H1 (cell line): ENCODE data around the gene XRRA1. TPM values are rescaled to one million over a fixed set of nuclear protein-coding genes. Genes with fewer than 3 reads are reported as not detected.

ENCODE experiments used
- CTCF ChIA-PET: fragments of 300-600 bp; sonication (Branson Sonifier 250); formaldehyde crosslinking; loops from one replicate; lab custom pipeline; 2021; ENCODE audit not compliant: partially characterized antibody; lab: Charles Lee
- POLR2A ChIA-PET: fragments of 300-600 bp; sonication (Branson Sonifier 250); formaldehyde crosslinking; loops from one replicate; lab custom pipeline; 2021; ENCODE audit warnings: inconsistent platforms; ENCODE audit not compliant: partially characterized antibody; lab: Charles Lee
- DNase-seq, 2 experiments: peaks; one replicate each; pipeline versions ENCODE4 v3.0.0 to v3.0.0-alpha.2; 2010 to 2022; ENCODE audit warnings: low spot score in 2 of 2, low read depth in 1 of 2, mixed read lengths in 1 of 2
- FAIRE-seq: peaks from 2 replicates; lab custom pipeline; 2011; peaks lifted over from hg19 to GRCh38; lab: Jason Lieb, UNC
- H2AFZ ChIP-seq: 2 replicates; pipeline ENCODE4 v1.8.1; 2012; ENCODE audit warnings: low read length, inconsistent platforms
- H2AK5ac ChIP-seq: 2 replicates; pipeline ENCODE4 v1.6.1; 2013; ENCODE audit warnings: low read depth, low read length
- H2BK120ac ChIP-seq: replicated peaks from 2 replicates; pipeline ENCODE3; 2013; ENCODE audit warnings: low read depth, low read length, inconsistent platforms
- H2BK12ac ChIP-seq: 2 replicates; pipeline ENCODE4 v1.6.1; 2013; ENCODE audit warnings: low read depth, low read length
- H2BK15ac ChIP-seq: 2 replicates; pipeline ENCODE4 v1.6.1; 2013; ENCODE audit warnings: low read length
- H2BK20ac ChIP-seq: 2 replicates; pipeline ENCODE4 v1.6.1; 2013; ENCODE audit warnings: low read length
- H2BK5ac ChIP-seq: 2 replicates; pipeline ENCODE4 v1.6.1; 2013; ENCODE audit warnings: low read depth, low read length
- H3K14ac ChIP-seq: 2 replicates; pipeline ENCODE4 v1.6.1; 2013; ENCODE audit warnings: inconsistent platforms; ENCODE audit not compliant: insufficient read length
- H3K18ac ChIP-seq: 2 replicates; pipeline ENCODE4 v1.6.1; 2013; ENCODE audit warnings: low read length; ENCODE audit errors: extremely low read depth
- H3K23ac ChIP-seq: 2 replicates; pipeline ENCODE4 v1.6.1; 2013; ENCODE audit warnings: inconsistent platforms; ENCODE audit not compliant: insufficient read length
- H3K23me2 ChIP-seq: 2 replicates; pipeline ENCODE4 v1.6.1; 2013; ENCODE audit warnings: low read depth, low read length
- H3K27ac ChIP-seq: 2 replicates; pipeline ENCODE4 v1.6.1; 2011; ENCODE audit warnings: low read depth, low read length, inconsistent platforms
- H3K27me3 ChIP-seq, 4 experiments: replicated peaks in 1 of 4; 1 replicate in 1 of 4; 2 replicates in 3 of 4; pipeline versions ENCODE4 v1.6.1 to v1.8.1; 2011 to 2013; ENCODE audit warnings: low read length in 3 of 4, mild to moderate bottlenecking in 3 of 4, inconsistent platforms in 2 of 4, mixed read lengths in 2 of 4, moderate library complexity in 1 of 4; ENCODE audit not compliant: control insufficient read depth in 3 of 4, insufficient read depth in 3 of 4; ENCODE audit errors: extremely low read depth in 1 of 4
- H3K36me3 ChIP-seq, 4 experiments: 2 replicates each; pipeline versions ENCODE4 v1.6.1 to v1.8.1; 2011 to 2013; ENCODE audit warnings: mild to moderate bottlenecking in 4 of 4, low read length in 3 of 4, moderate library complexity in 2 of 4, control low read depth in 1 of 4, inconsistent platforms in 1 of 4; ENCODE audit not compliant: insufficient read depth in 4 of 4, control insufficient read depth in 2 of 4
- H3K4ac ChIP-seq: replicated peaks from 2 replicates; pipeline ENCODE3; 2013; ENCODE audit warnings: low read length, low read depth, mixed read lengths, inconsistent platforms; ENCODE audit not compliant: insufficient read length
- H3K4me1 ChIP-seq, 4 experiments: replicated peaks in 1 of 4; 1 replicate in 1 of 4; 2 replicates in 3 of 4; pipeline versions ENCODE4 v1.6.1 to v1.8.1; 2011 to 2013; ENCODE audit warnings: low read length in 3 of 4, inconsistent platforms in 2 of 4, mixed read lengths in 1 of 4; ENCODE audit not compliant: insufficient read depth in 4 of 4, control insufficient read depth in 3 of 4
- H3K4me2 ChIP-seq, 2 experiments: 2 replicates each; pipeline versions ENCODE4 v1.6.1 to v1.8.1; 2011 to 2013; ENCODE audit warnings: low read depth in 2 of 2, low read length in 2 of 2, control low read depth in 1 of 2, inconsistent platforms in 1 of 2, mild to moderate bottlenecking in 1 of 2; ENCODE audit not compliant: insufficient read depth in 1 of 2
- H3K4me3 ChIP-seq, 4 experiments: fragments of 200-600, 300-600 bp in 1 of 4; sonication (generic), shearing (Covaris generic), sonication (Bioruptor Twin) in 1 of 4; 2 replicates each; pipeline versions ENCODE4 v1.5.1 to v1.8.1; 2011 to 2016; ENCODE audit warnings: low read length in 4 of 4, low read depth in 3 of 4, control low read depth in 2 of 4, inconsistent platforms in 2 of 4, mild to moderate bottlenecking in 2 of 4, mixed read lengths in 1 of 4, moderate library complexity in 1 of 4; ENCODE audit not compliant: insufficient read depth in 2 of 4; ENCODE audit errors: extremely low read depth in 1 of 4
- H3K56ac ChIP-seq: replicated peaks from 2 replicates; pipeline ENCODE3; 2013; ENCODE audit warnings: low read depth, mild to moderate bottlenecking, mixed read lengths, low read length, inconsistent platforms; ENCODE audit not compliant: insufficient read length
- H3K79me1 ChIP-seq: 2 replicates; pipeline ENCODE4 v1.6.1; 2013; ENCODE audit warnings: low read depth, low read length, control low read depth
- H3K79me2 ChIP-seq, 2 experiments: 2 replicates each; pipeline versions ENCODE4 v1.6.1 to v1.8.1; 2012 to 2013; ENCODE audit warnings: low read length in 2 of 2, mild to moderate bottlenecking in 2 of 2, inconsistent platforms in 1 of 2; ENCODE audit not compliant: insufficient read depth in 2 of 2, control insufficient read depth in 1 of 2
- H3K9ac ChIP-seq, 4 experiments: replicated peaks in 1 of 4; 1 replicate in 1 of 4; 2 replicates in 3 of 4; pipeline versions ENCODE4 v1.6.1 to v1.8.1; 2011 to 2013; ENCODE audit warnings: low read depth in 3 of 4, low read length in 3 of 4, control low read depth in 2 of 4, mild to moderate bottlenecking in 2 of 4, moderate library complexity in 2 of 4, inconsistent platforms in 1 of 4; ENCODE audit errors: extremely low read depth in 1 of 4
- H3K9me3 ChIP-seq, 2 experiments: 2 replicates each; pipeline versions ENCODE4 v1.6.1 to v1.8.1; 2012 to 2013; ENCODE audit warnings: mild to moderate bottlenecking in 2 of 2, moderate library complexity in 2 of 2, control low read depth in 1 of 2, inconsistent platforms in 1 of 2, low read depth in 1 of 2, low read length in 1 of 2, mixed read lengths in 1 of 2; ENCODE audit not compliant: insufficient read depth in 2 of 2
- H4K20me1 ChIP-seq, 2 experiments: replicated peaks in 1 of 2; 2 replicates each; pipeline versions ENCODE3 to v1.8.1; 2011 to 2013; ENCODE audit warnings: inconsistent platforms in 2 of 2, low read length in 2 of 2, mild to moderate bottlenecking in 1 of 2; ENCODE audit not compliant: insufficient read depth in 2 of 2, control insufficient read depth in 1 of 2
- H4K5ac ChIP-seq: 2 replicates; pipeline ENCODE4 v1.6.1; 2013; ENCODE audit warnings: low read length, low read depth, mixed read lengths, inconsistent platforms; ENCODE audit not compliant: insufficient read length
- H4K8ac ChIP-seq: 2 replicates; pipeline ENCODE4 v1.8.0; 2013; ENCODE audit warnings: mild to moderate bottlenecking, moderate library complexity, low read length, inconsistent platforms; ENCODE audit not compliant: insufficient read depth; ENCODE audit errors: extremely low read depth
- H4K91ac ChIP-seq: replicated peaks from 2 replicates; pipeline ENCODE3; 2013; ENCODE audit warnings: low read length, mixed read lengths, inconsistent platforms; ENCODE audit not compliant: insufficient read length
- ASH2L ChIP-seq: fragments of 200-600, 300-600 bp; sonication (generic); IDR thresholded peaks from one replicate; pipeline ENCODE4 v1.7.1; 2017; ENCODE audit warnings: low read length
- BCL11A ChIP-seq, 2 experiments: IDR thresholded peaks; one replicate each; pipeline ENCODE4 v1.6.1; 2011; ENCODE audit warnings: low read depth in 2 of 2, low read length in 2 of 2, mild to moderate bottlenecking in 2 of 2
- CEBPB ChIP-seq: IDR thresholded peaks from 2 replicates; pipeline ENCODE4 v1.6.1; 2012; ENCODE audit warnings: low read depth, low read length
- CHD2 ChIP-seq: IDR thresholded peaks from 2 replicates; pipeline ENCODE4 v1.6.1; 2012; ENCODE audit warnings: low read length, improper control_type of control experiment
- CREB1 ChIP-seq: IDR thresholded peaks from 2 replicates; pipeline ENCODE4 v1.6.1; 2012; ENCODE audit warnings: inconsistent platforms
- GABPA ChIP-seq: IDR thresholded peaks from 2 replicates; pipeline ENCODE4 v1.6.1; 2011; ENCODE audit warnings: mild to moderate bottlenecking, low read length, moderate library complexity, borderline replicate concordance; ENCODE audit not compliant: insufficient read depth
- HDAC2 ChIP-seq, 2 experiments: fragments of 300-600 bp in 1 of 2; sonication (generic) in 1 of 2; IDR thresholded peaks; 2 replicates each; pipeline ENCODE4 v1.6.1; 2011 to 2012; ENCODE audit warnings: low read depth in 2 of 2, low read length in 2 of 2, mild to moderate bottlenecking in 2 of 2, moderate library complexity in 2 of 2, borderline replicate concordance in 1 of 2, inconsistent platforms in 1 of 2
- JUN ChIP-seq: IDR thresholded peaks from 2 replicates; pipeline ENCODE4 v1.6.1; 2011; ENCODE audit warnings: low read depth, mild to moderate bottlenecking, improper control_type of control experiment, low read length
- NRF1 ChIP-seq: IDR thresholded peaks from 2 replicates; pipeline ENCODE4 v1.6.1; 2011; ENCODE audit warnings: mild to moderate bottlenecking, low read depth, low read length, improper control_type of control experiment
- SIRT6 ChIP-seq: IDR thresholded peaks from one replicate; pipeline ENCODE4 v1.7.1; 2012; ENCODE audit warnings: low read length, inconsistent platforms
- SIX5 ChIP-seq: IDR thresholded peaks from 2 replicates; pipeline ENCODE4 v1.6.1; 2011; ENCODE audit warnings: mild to moderate bottlenecking, low read depth, low read length
- SP1 ChIP-seq: IDR thresholded peaks from 2 replicates; pipeline ENCODE4 v1.6.1; 2011; ENCODE audit warnings: low read depth, low read length
- SRF ChIP-seq: IDR thresholded peaks from 2 replicates; pipeline ENCODE4 v1.6.1; 2011; ENCODE audit warnings: mild to moderate bottlenecking, low read depth, low read length, moderate library complexity
- TAF1 ChIP-seq: IDR thresholded peaks from 2 replicates; pipeline ENCODE4 v1.6.1; 2011; ENCODE audit warnings: mild to moderate bottlenecking, low read depth, low read length
- TBP ChIP-seq: IDR thresholded peaks from 2 replicates; pipeline ENCODE4 v1.6.1; 2011; ENCODE audit warnings: low read depth, low read length, improper control_type of control experiment
- TCF12 ChIP-seq: IDR thresholded peaks from 2 replicates; pipeline ENCODE4 v1.6.1; 2011; ENCODE audit warnings: low read depth, mild to moderate bottlenecking, low read length
- ZNF274 ChIP-seq: IDR thresholded peaks from 2 replicates; pipeline ENCODE4 v1.7.0; 2012; ENCODE audit warnings: low read length, borderline replicate concordance; ENCODE audit errors: extremely low read depth
- WGBS, 2 experiments: shearing (Covaris generic) in 1 of 2; methylation state at CpG; one replicate each; pipeline versions ENCODE4 v1.1.6 to v1.1.7; 2013 to 2015; ENCODE audit warnings: low lambda C conversion rate in 2 of 2, mixed read lengths in 2 of 2, inconsistent platforms in 1 of 2, low coverage in 1 of 2, missing lambda C conversion rate in 1 of 2; ENCODE audit not compliant: insufficient replicate concordance in 2 of 2, insufficient coverage in 1 of 2, insufficient read length in 1 of 2; ENCODE audit errors: extremely low coverage in 1 of 2, missing lambda C conversion rate in 1 of 2; 5-methylcytosine and 5-hydroxymethylcytosine counted together
- polyA plus RNA-seq, 7 experiments: library from polyadenylated mRNA; depleted of rRNA in 3 of 7; stranded (reverse) in 5 of 7; unstranded in 2 of 7; fragments of >200 nt in 5 of 7; fragments of 200-250 nt in 2 of 7; gene quantifications; 1 replicate in 5 of 7; 2 replicates in 1 of 7; 4 replicates in 1 of 7; pipeline versions ENCODE4 v1.2.1 to v1.2.3, GENCODE V29; 2011 to 2013; ENCODE audit warnings: missing spikeins in 2 of 7, mixed read lengths in 2 of 7
- total RNA-seq: library from RNA; stranded (reverse); fragmentation: NEBNext Ultra II Directional; extraction: Animal tissue kit (Norgen Biotek cat#: 25700); gene quantifications from 2 replicates; pipeline ENCODE4 v1.2.1, GENCODE V29; 2021

Gene XRRA1
- total and polyA plus RNA-seq, 2 of the 8 experiments (the other 6 are each of a cell fraction or from before 2014, with no cell fraction given) = 2.1 to 7.1 TPM

DNA sequence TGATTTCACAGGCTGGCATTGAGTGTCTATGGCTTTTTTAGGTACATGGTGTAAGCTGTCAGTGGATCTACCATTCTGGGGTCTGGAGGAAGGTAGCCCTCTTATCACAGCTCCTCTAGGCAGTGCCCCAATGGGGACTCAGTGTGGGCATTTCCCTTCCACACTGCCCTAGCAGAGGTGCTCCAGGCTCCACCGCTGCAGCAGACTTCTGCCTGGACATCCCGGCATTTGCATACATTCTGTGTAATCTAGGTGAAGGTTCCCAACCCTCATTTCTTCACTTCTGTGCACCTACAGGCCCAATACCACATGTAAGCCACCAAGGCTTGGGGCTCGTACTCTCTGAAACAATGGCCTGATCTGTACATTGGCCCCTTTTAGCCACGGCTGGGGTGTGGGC lies 122.0 kb downstream of the XRRA1 start:
- Histone ChIP-seq H3K9me3 (peaks cover 29 to 30% of the 10 kb centered on the region in 2 experiments), H2BK20ac (no peak overlapping the region), H3K27me3 (no peaks in the 10 kb centered on the region), H4K91ac (no peak overlapping the region), H3K9ac (no peak overlapping the region), H3K79me1 (no peaks in the 10 kb centered on the region; the same call in 1 of the 2 replicates), H3K14ac (no peak overlapping the region), H4K5ac (no peak overlapping the region), H2BK15ac (no peak overlapping the region), H3K18ac (no peak overlapping the region), H3K23me2 (no peaks in the 10 kb centered on the region), H3K27ac (no peak overlapping the region), H4K20me1 (no peaks in the 10 kb centered on the region), H3K4me1 (no peaks in the 10 kb centered on the region), H3K4me2 (no peak overlapping the region), H2BK5ac (no peak overlapping the region), H2AFZ (no peak overlapping the region), H3K36me3 (peaks cover 0 to 29% (median 1%) of the 10 kb centered on the region in 4 experiments; a peak in 4 of 8 replicates), H3K56ac (no peak overlapping the region), H4K8ac (no peak overlapping the region), H3K79me2 (no peaks in the 10 kb centered on the region), H2BK120ac (no peak overlapping the region), H3K4me3 (no peak overlapping the region), H3K4ac (no peak overlapping the region), H2AK5ac (no peak overlapping the region), H2BK12ac (no peak overlapping the region), H3K23ac (no peak overlapping the region)
- ChIA-PET POLR2A (no interaction called here), CTCF (no interaction called here)
- FAIRE-seq (no peak), DNase-seq (no peak)
- WGBS, 2 experiments = 90% methylated on average over 4 of the region's 4 CpGs; no CpG with 5 or more reads in 1 of the 2 experiments
- TF ChIP-seq SP1 = no peak
- no peak for TF ChIP-seq CREB1
- TF ChIP-seq BCL11A (IDR thresholded peaks at IDR 0.05; ENCODE audit: low read depth in 2 of 2, low read length in 2 of 2) = no peak
- no peak for TF ChIP-seq ZNF274
- no peak for TF ChIP-seq CHD2
- TF ChIP-seq HDAC2 (IDR thresholded peaks at IDR 0.05; ENCODE audit: borderline replicate concordance in 1 of 2, low read depth in 2 of 2, low read length in 2 of 2) = no peak
- no peak for TF ChIP-seq SIX5
- TF ChIP-seq TAF1 = no peak
- no peak for TF ChIP-seq JUN
- no peak for TF ChIP-seq NRF1
- TF ChIP-seq SIRT6 = no peak
- no peak for TF ChIP-seq CEBPB
- no peak for TF ChIP-seq TBP
- no peak for TF ChIP-seq SRF
- no peak for TF ChIP-seq TCF12
- no peak for TF ChIP-seq GABPA
- TF ChIP-seq ASH2L = no peak
